Heart left ventricle (tissue), 13 donors: ENCODE measurements around the gene BAZ2B.

Experiments used
- CTCF ChIP-seq, 12 donors: fragments of 200-600 bp; sonication (generic) in 4 of 12; IDR thresholded peaks; one replicate each; pipeline versions ENCODE4 v1.5.0 to v1.8.0; 2018 to 2022; ENCODE audit warnings: antibody characterized with exemption in 12 of 12, mild to moderate bottlenecking in 5 of 12
- POLR2A ChIP-seq, 2 donors: fragments of 450-650 bp; IDR thresholded peaks; one replicate each; pipeline ENCODE4 v1.6.1; 2017; ENCODE audit warnings: antibody characterized with exemption in 2 of 2, mild to moderate bottlenecking in 2 of 2, moderate library complexity in 2 of 2
- donor health status: ischemic (EF 13 %, LVEDD 7.1; RV severe dilation, severe dysfunction).
- donor health status: DM: no; HTN: yes; CAD: no.
- donor health status: DM: no; HTN: no; CAD: no.
- donor health status: ischemic (EF 25% LVEDD 6.9; RV normal size, moderate dysfunction).
- donor health status: ischemic (EF 25% LVEDD 5.7; RV mildly dilated, moderate dysfunction).
- donor health status: ischemic (EF 35%, LVEDD 5.7; RV mildly dilated, moderate dysfunction).
- donor health status: nonischemic (EF 11% LVEDD 7.7; RV severe dilation, severe dysfunction).
- donor health status: DM: yes; HTN: yes; CAD: no.
- donor health status: PGD.
- donor health status: ischemic (EF 29% LVEDD 5.4; RV normal size, mild dysfunction).
- donor health status: nonischemic (EF 23%, LVEDD 6.1; RV moderate dilation, normal function).

DNA sequence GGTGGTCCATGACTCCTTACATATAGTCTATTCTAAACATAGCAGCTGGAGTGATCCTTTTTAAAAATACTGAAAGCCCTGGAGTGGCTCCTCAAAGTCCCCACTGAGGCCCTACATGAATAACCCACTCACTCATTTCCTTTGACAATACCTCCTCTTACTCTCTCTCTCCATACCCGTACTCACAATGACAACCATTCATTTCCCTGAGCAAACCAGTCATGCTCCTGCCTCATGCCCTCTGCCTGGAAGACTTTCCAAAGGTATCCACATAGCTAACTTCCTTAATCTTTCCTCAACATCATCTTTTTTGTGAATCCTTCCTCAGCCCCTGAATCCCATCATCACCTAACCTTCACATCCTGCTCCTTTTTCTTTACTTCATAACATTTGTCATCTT is 102.6 kb downstream of the BAZ2B start:
- TF ChIP-seq CTCF (IDR thresholded peaks at IDR 0.05) = no peak
- TF ChIP-seq POLR2A (IDR thresholded peaks at IDR 0.05) = no peak
